Jurkat, Clone E6-1 (cell line): ENCODE data around the gene MCC.
A peak's percentile ranks its signal among the peaks of the same experiment; 100 is the strongest.
"Not testable (repeated sequence)": the region's sequence is repeated elsewhere in the genome, so short reads cannot be mapped to it uniquely, and the experiment has no call there.

Source experiments
- DNase-seq: peaks from one replicate; pipeline ENCODE4 v3.0.0-alpha.2; 2011; ENCODE audit warnings: low read depth, low spot score
- H3K4me3 ChIP-seq: 2 replicates; pipeline ENCODE4 v1.5.1; 2011; ENCODE audit warnings: mild to moderate bottlenecking, low read length, control low read depth, moderate library complexity

Gene MCC

GRCh38 chr5:113495422-113495841 is 7.2 kb upstream of the MCC start:
- DNase-seq, result no peak
- H3K4me3 ChIP-seq, result no peak overlapping the region

GRCh38 chr5:113493446-113493845 is 5.2 kb upstream of the MCC start:
- no peak for DNase-seq
- H3K4me3 ChIP-seq, result no peak overlapping the region

- DNase-seq, result no peak
- no peak overlapping the region for H3K4me3 ChIP-seq
Observed at GRCh38 chr5:113491022-113491421, 2.8 kb upstream of the MCC start.

GRCh38 chr5:113490317-113490716 is 2.1 kb upstream of the MCC start:
- no peak overlapping the region for H3K4me3 ChIP-seq
- no peak for DNase-seq

- no peak overlapping the region for H3K4me3 ChIP-seq
- DNase-seq, result peak; percentile 43
Observed at GRCh38 chr5:113489299-113489698, 1.0 kb upstream of the MCC start.

- no peak for DNase-seq
- H3K4me3 ChIP-seq, result peak overlapping the region; percentile 30
Observed at GRCh38 chr5:113488645-113489184, 462 bp upstream of the MCC start.

GRCh38 chr5:113487416-113487780 is 855 bp downstream of the MCC start:
- no peak overlapping the region for H3K4me3 ChIP-seq
- no peak for DNase-seq

GRCh38 chr5:113480243-113480642 is 8.0 kb downstream of the MCC start:
- no peak overlapping the region for H3K4me3 ChIP-seq
- no peak for DNase-seq

- no peak for DNase-seq
- no peak overlapping the region for H3K4me3 ChIP-seq
Observed at GRCh38 chr5:113478691-113479090, 9.6 kb downstream of the MCC start.

- H3K4me3 ChIP-seq, result no peak overlapping the region
- DNase-seq, result no peak
Observed at GRCh38 chr5:113474100-113474728, 14.0 kb downstream of the MCC start.

GRCh38 chr5:113463032-113463431 is 25.2 kb downstream of the MCC start:
- no peak overlapping the region for H3K4me3 ChIP-seq
- no peak for DNase-seq

GRCh38 chr5:113457106-113457505 is 31.1 kb downstream of the MCC start:
- not testable (repeated sequence) for H3K4me3 ChIP-seq, DNase-seq

GRCh38 chr5:113452941-113453340 is 35.3 kb downstream of the MCC start:
- no peak overlapping the region for H3K4me3 ChIP-seq
- DNase-seq, result no peak

GRCh38 chr5:113451797-113452196 is 36.5 kb downstream of the MCC start:
- no peak for DNase-seq
- H3K4me3 ChIP-seq, result no peak overlapping the region

- peak; percentile 31 for DNase-seq
- no peak overlapping the region for H3K4me3 ChIP-seq
Observed at GRCh38 chr5:113450929-113451328, 37.3 kb downstream of the MCC start.

- no peak for DNase-seq
- no peak overlapping the region for H3K4me3 ChIP-seq
Observed at GRCh38 chr5:113450462-113450861, 37.8 kb downstream of the MCC start.

- no peak for DNase-seq
- H3K4me3 ChIP-seq, result no peak overlapping the region
Observed at GRCh38 chr5:113448252-113448651, 40.0 kb downstream of the MCC start.

GRCh38 chr5:113447498-113448050 is 40.7 kb downstream of the MCC start:
- H3K4me3 ChIP-seq, result no peak overlapping the region
- no peak for DNase-seq

- no peak overlapping the region for H3K4me3 ChIP-seq
- no peak for DNase-seq
Observed at GRCh38 chr5:113446358-113446927, 41.8 kb downstream of the MCC start.

- DNase-seq, result no peak
- no peak overlapping the region for H3K4me3 ChIP-seq
Observed at GRCh38 chr5:113437111-113437510, 51.1 kb downstream of the MCC start.

GRCh38 chr5:113435575-113435974 is 52.7 kb downstream of the MCC start:
- H3K4me3 ChIP-seq, result no peak overlapping the region
- DNase-seq, result no peak
